Ishikawa (cell line): ENCODE results near the gene CCR5AS.

Source experiments
- CEBPB ChIP-seq: IDR thresholded peaks from 2 replicates; pipeline ENCODE4 v1.6.1; 2012
- EP300 ChIP-seq: IDR thresholded peaks from 2 replicates; pipeline ENCODE4 v1.6.1; 2012; ENCODE audit warnings: borderline replicate concordance
- RAD21 ChIP-seq: IDR thresholded peaks from 2 replicates; pipeline ENCODE4 v1.6.1; 2012; ENCODE audit warnings: low read depth
- REST ChIP-seq: IDR thresholded peaks from 2 replicates; pipeline ENCODE4 v1.6.1; 2012; ENCODE audit warnings: low read depth, mild to moderate bottlenecking
- TAF1 ChIP-seq: IDR thresholded peaks from 2 replicates; pipeline ENCODE4 v1.6.1; 2012; ENCODE audit warnings: low read depth, mild to moderate bottlenecking
- TEAD4 ChIP-seq: IDR thresholded peaks from 2 replicates; pipeline ENCODE4 v1.6.1; 2012
- ZBTB7A ChIP-seq: IDR thresholded peaks from 2 replicates; pipeline ENCODE4 v1.6.1; 2012; ENCODE audit warnings: low read depth
- TF ChIP-seq, protein P1 (sequence below): IDR thresholded peaks from 2 replicates; pipeline ENCODE4 v1.6.1; 2012

Gene CCR5AS

DNA sequence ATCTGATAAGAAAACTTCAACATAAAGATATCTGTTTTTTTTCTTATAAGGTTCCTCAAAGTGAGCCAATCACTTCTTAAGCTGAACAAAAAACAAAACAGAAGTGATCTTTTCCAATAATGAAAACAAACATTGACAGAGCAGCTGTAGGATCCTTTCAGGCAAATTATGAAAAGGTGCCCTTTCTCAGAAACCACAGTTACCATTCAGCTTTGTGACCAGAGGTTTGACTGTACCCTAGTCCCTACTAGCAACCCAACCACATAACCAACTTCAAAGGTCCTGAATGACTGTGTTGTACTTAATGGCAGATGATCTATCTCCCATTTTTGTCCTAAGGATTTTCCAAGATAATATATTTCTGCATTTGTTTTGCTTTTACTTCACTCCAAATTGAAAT is 92.3 kb downstream of the CCR5AS start:
- TF ChIP-seq EP300 (no peak), REST (no peak), TEAD4 (no peak), ZBTB7A (no peak), CEBPB (no peak), RAD21 (no peak), TAF1 (no peak)
- TF ChIP-seq, protein P1, sequence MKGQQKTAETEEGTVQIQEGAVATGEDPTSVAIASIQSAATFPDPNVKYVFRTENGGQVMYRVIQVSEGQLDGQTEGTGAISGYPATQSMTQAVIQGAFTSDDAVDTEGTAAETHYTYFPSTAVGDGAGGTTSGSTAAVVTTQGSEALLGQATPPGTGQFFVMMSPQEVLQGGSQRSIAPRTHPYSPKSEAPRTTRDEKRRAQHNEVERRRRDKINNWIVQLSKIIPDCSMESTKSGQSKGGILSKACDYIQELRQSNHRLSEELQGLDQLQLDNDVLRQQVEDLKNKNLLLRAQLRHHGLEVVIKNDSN: no peak
